ENCODE measurements around the gene MAP4K5.
"Not testable (repeated sequence)": the region's sequence is repeated elsewhere in the genome, so short reads cannot be mapped to it uniquely, and the experiment has no call there.

Gene MAP4K5

GRCh38 chr14:50532502-50533240 is at the start of gene MAP4K5:
TSS of gene MAP4K5 (minus strand) at chr14:50532569. CDS start at chr14:50532049, 520 bp downstream.
- peak within 1 kb of the TSS; percentile 89 to 93 for H3K27ac Mint-ChIP-seq
- H3K27me3 Mint-ChIP-seq, result no peaks in the 10 kb centered on the region
- peak; percentile 97 for ATAC-seq
- peaks cover 0 to 21% of the 10 kb centered on the region in 2 donors for H3K9me3 Mint-ChIP-seq
- peaks cover 47% of the 10 kb centered on the region for H3K4me1 Mint-ChIP-seq
- H3K4me3 Mint-ChIP-seq, result peak within 1 kb of the TSS; percentile 94 to 95
- peak; percentile 92 to 93 for DNase-seq

GRCh38 chr14:50578433-50578832 is 46.1 kb upstream of the MAP4K5 start:
- Mint-ChIP-seq H3K4me3 (no peak overlapping the region), H3K27me3 (no peaks in the 10 kb centered on the region), H3K27ac (no peak overlapping the region), H3K4me1 (no peaks in the 10 kb centered on the region), H3K9me3 (no peaks in the 10 kb centered on the region)
- no peak for ATAC-seq
- no peak for DNase-seq

- Mint-ChIP-seq H3K27ac (no peak overlapping the region), H3K4me3 (no peak overlapping the region), H3K4me1 (no peaks in the 10 kb centered on the region)
Measured at GRCh38 chr14:50577982-50578381, 45.6 kb upstream of the MAP4K5 start.

GRCh38 chr14:50575769-50576168 is 43.4 kb upstream of the MAP4K5 start:
- Mint-ChIP-seq H3K9me3 (peaks cover 2 to 10% of the 10 kb centered on the region in 2 donors), H3K4me1 (no peaks in the 10 kb centered on the region), H3K27me3 (no peaks in the 10 kb centered on the region), H3K27ac (no peak overlapping the region), H3K4me3 (no peak overlapping the region)
- ATAC-seq (no peak), DNase-seq (no peak)

More at GRCh38 chr14:50577982-50578381, 45.6 kb upstream of the MAP4K5 start:
- no peak for DNase-seq
- peaks cover 0 to 1% of the 10 kb centered on the region in 2 donors for H3K9me3 Mint-ChIP-seq
- ATAC-seq, result no peak
- H3K27me3 Mint-ChIP-seq, result no peaks in the 10 kb centered on the region

GRCh38 chr14:50573862-50574261 is 41.5 kb upstream of the MAP4K5 start:
- Mint-ChIP-seq H3K9me3 (peaks cover 16 to 24% of the 10 kb centered on the region in 2 donors), H3K27me3 (no peaks in the 10 kb centered on the region), H3K27ac (no peak overlapping the region), H3K4me3 (no peak overlapping the region), H3K4me1 (no peaks in the 10 kb centered on the region)
- no peak for ATAC-seq
- DNase-seq, result no peak

GRCh38 chr14:50569714-50570274 is 37.4 kb upstream of the MAP4K5 start:
- no peak overlapping the region for H3K27ac Mint-ChIP-seq
- H3K9me3 Mint-ChIP-seq, result peaks cover 21 to 35% of the 10 kb centered on the region in 2 donors
- H3K4me1 Mint-ChIP-seq, result no peaks in the 10 kb centered on the region
- H3K4me3 Mint-ChIP-seq, result no peak overlapping the region
- no peaks in the 10 kb centered on the region for H3K27me3 Mint-ChIP-seq
- no peak for ATAC-seq
- no peak for DNase-seq

- H3K27ac Mint-ChIP-seq, result no peak overlapping the region
- H3K4me1 Mint-ChIP-seq, result peaks cover 8% of the 10 kb centered on the region
- DNase-seq (no peak), ATAC-seq (no peak)
- peaks cover 0 to 7% of the 10 kb centered on the region in 2 donors for H3K9me3 Mint-ChIP-seq
- no peak overlapping the region for H3K4me3 Mint-ChIP-seq
- peaks cover 40% of the 10 kb centered on the region for H3K27me3 Mint-ChIP-seq
Measured at GRCh38 chr14:50562841-50563240, 30.5 kb upstream of the MAP4K5 start.

GRCh38 chr14:50560931-50561285 is 28.5 kb upstream of the MAP4K5 start:
- DNase-seq (peak; percentile 35 to 41), ATAC-seq (peak; percentile 59)
- peaks cover 56% of the 10 kb centered on the region for H3K27me3 Mint-ChIP-seq
- H3K4me1 Mint-ChIP-seq, result peaks cover 8% of the 10 kb centered on the region
- no peaks in the 10 kb centered on the region for H3K9me3 Mint-ChIP-seq
- peak overlapping the region; percentile 84 to 85 for H3K4me3 Mint-ChIP-seq
- H3K27ac Mint-ChIP-seq, result no peak overlapping the region

GRCh38 chr14:50559990-50560930 is 27.9 kb upstream of the MAP4K5 start, which contains the start of gene ATL1:
TSS of gene ATL1 (plus strand) at chr14:50560145. CDS start at chr14:50560266, 121 bp downstream.
- Mint-ChIP-seq H3K4me1 (peaks cover 8% of the 10 kb centered on the region), H3K4me3 (peak within 1 kb of the TSS; percentile 84 to 85), H3K27me3 (peaks cover 59% of the 10 kb centered on the region), H3K9me3 (no peaks in the 10 kb centered on the region), H3K27ac (peak within 1 kb of the TSS in 1 of 2 donors; percentile 48)
- peak; percentile 34 to 38 for DNase-seq
- ATAC-seq, result peak; percentile 84

- ATAC-seq, DNase-seq, H3K27ac Mint-ChIP-seq, H3K4me1 Mint-ChIP-seq, H3K4me3 Mint-ChIP-seq: not testable (repeated sequence)
- peaks cover 51% of the 10 kb centered on the region for H3K27me3 Mint-ChIP-seq
- H3K9me3 Mint-ChIP-seq, result peaks cover 7 to 20% of the 10 kb centered on the region in 2 donors
Measured at GRCh38 chr14:50552796-50553195, 20.4 kb upstream of the MAP4K5 start.

- Mint-ChIP-seq H3K27me3 (peaks cover 42% of the 10 kb centered on the region), H3K27ac (no peak overlapping the region), H3K9me3 (peaks cover 7 to 20% of the 10 kb centered on the region in 2 donors), H3K4me3 (no peak overlapping the region), H3K4me1 (no peaks in the 10 kb centered on the region)
- no peak for ATAC-seq
- DNase-seq, result no peak
Measured at GRCh38 chr14:50551877-50552276, 19.5 kb upstream of the MAP4K5 start.

GRCh38 chr14:50550294-50550693 is 17.9 kb upstream of the MAP4K5 start:
- Mint-ChIP-seq H3K4me1 (peaks cover 4% of the 10 kb centered on the region), H3K27me3 (peaks cover 36% of the 10 kb centered on the region)
- ATAC-seq, result no peak

GRCh38 chr14:50545618-50546017 is 13.2 kb upstream of the MAP4K5 start:
- Mint-ChIP-seq H3K4me3 (no peak overlapping the region), H3K27ac (no peak overlapping the region), H3K9me3 (peaks cover under 1% of the 10 kb centered on the region in 2 donors), H3K4me1 (peaks cover 26% of the 10 kb centered on the region), H3K27me3 (peaks cover 9% of the 10 kb centered on the region)
- ATAC-seq (no peak), DNase-seq (no peak)

More at GRCh38 chr14:50550294-50550693, 17.9 kb upstream of the MAP4K5 start:
- H3K27ac Mint-ChIP-seq, result no peak overlapping the region
- peaks cover 7 to 20% of the 10 kb centered on the region in 2 donors for H3K9me3 Mint-ChIP-seq
- no peak overlapping the region for H3K4me3 Mint-ChIP-seq
- DNase-seq, result no peak

- H3K9me3 Mint-ChIP-seq, result no peaks in the 10 kb centered on the region
- peaks cover 26% of the 10 kb centered on the region for H3K4me1 Mint-ChIP-seq
- DNase-seq (no peak), ATAC-seq (no peak)
- H3K4me3 Mint-ChIP-seq, result no peak overlapping the region
- H3K27me3 Mint-ChIP-seq, result peaks cover 8% of the 10 kb centered on the region
- peak overlapping the region in 1 of 2 donors; percentile 12 for H3K27ac Mint-ChIP-seq
Measured at GRCh38 chr14:50544911-50545310, 12.5 kb upstream of the MAP4K5 start.

- DNase-seq (peak in 1 of 2 donors; percentile 20), ATAC-seq (peak; percentile 76)
- H3K27me3 Mint-ChIP-seq, result peaks cover 8% of the 10 kb centered on the region
- peaks cover 0 to 4% of the 10 kb centered on the region in 2 donors for H3K9me3 Mint-ChIP-seq
- H3K4me1 Mint-ChIP-seq, result peaks cover 26% of the 10 kb centered on the region
- H3K4me3 Mint-ChIP-seq, result no peak overlapping the region
- no peak overlapping the region for H3K27ac Mint-ChIP-seq
Measured at GRCh38 chr14:50542941-50543418, 10.6 kb upstream of the MAP4K5 start.
